HG02870 (cell line): ENCODE measurements around the gene FXN.

Experiments
- ATAC-seq: cut with Tn5 transposase; IDR thresholded peaks from one replicate; pipeline ENCODE4 v1.9.1; 2021; ENCODE audit warnings: mild to moderate bottlenecking, moderate library complexity; ENCODE audit not compliant: unreplicated experiment

FXN gene

GRCh38 chr9:69137311-69137710 lies 101.8 kb downstream of the FXN start:
- ATAC-seq: no peak

- ATAC-seq: no peak
These were observed 104.0 kb downstream of the FXN start for GRCh38 chr9:69139596-69139995.

- ATAC-seq: no peak
These were observed 104.7 kb downstream of the FXN start for GRCh38 chr9:69140123-69140735.

- ATAC-seq: no peak
These were observed 106.3 kb downstream of the FXN start for GRCh38 chr9:69141851-69142250.

GRCh38 chr9:69143291-69143690 lies 107.7 kb downstream of the FXN start:
- ATAC-seq: no peak

- no peak for ATAC-seq
These were observed 109.7 kb downstream of the FXN start for GRCh38 chr9:69145144-69145715.

- no peak for ATAC-seq
These were observed 111.7 kb downstream of the FXN start for GRCh38 chr9:69147041-69147834.

- ATAC-seq: no peak
These were observed 113.8 kb downstream of the FXN start for GRCh38 chr9:69149321-69149807.
